Measurements from ENCODE around the gene THBS2.

THBS2 gene

GRCh38 chr6:169292338-169293124 lies 38.9 kb upstream of the THBS2 start:
- H3K4me2 ChIP-seq = peak overlapping the region; percentile 31 to 84 (median 70); a peak in 20 of 22 replicates
- H3K4me3 ChIP-seq = 0 out of 20 replicates have a peak overlapping the region, but pooled peaks of 2 of the 10 experiments have one; percentile 14 to 27
- no peaks in the 10 kb centered on the region for H4K20me1 ChIP-seq
- peak in 10 of 11 experiments; percentile 43 to 87 (median 80); a peak in 16 of 22 replicates for TF ChIP-seq Cebpa-rat (IDR thresholded peaks at IDR 0.05)
- H3K9me3 ChIP-seq (replicated peaks in 1 of 11) = peaks cover 0 to 34% (median 3%) of the 10 kb centered on the region in 11 experiments; a peak in 16 of 22 replicates
- peak overlapping the region in 8 of 11 experiments; percentile 20 to 68 (median 58); a peak in 13 of 22 replicates for H3K9ac ChIP-seq
- H3K36me3 ChIP-seq = no peaks in the 10 kb centered on the region
- peaks cover 10 to 70% (median 61%) of the 10 kb centered on the region in 10 experiments; a peak in 19 of 20 replicates for H3K4me1 ChIP-seq
- H3K27ac ChIP-seq = peak overlapping the region in 10 of 11 experiments; percentile 41 to 86 (median 76); a peak in 20 of 22 replicates
- H3K27me3 ChIP-seq = no peaks in the 10 kb centered on the region

GRCh38 chr6:169291646-169292337 lies 38.1 kb upstream of the THBS2 start:
- H3K9me3 ChIP-seq (replicated peaks in 1 of 11) = peaks cover 0 to 27% (median 0%) of the 10 kb centered on the region in 11 experiments; a peak in 8 of 22 replicates
- peak overlapping the region; percentile 31 to 84 (median 70); a peak in 20 of 22 replicates for H3K4me2 ChIP-seq
- peak overlapping the region in 10 of 11 experiments; percentile 41 to 86 (median 76); a peak in 20 of 22 replicates for H3K27ac ChIP-seq
- H3K4me3 ChIP-seq = no peak overlapping the region
- peaks cover 10 to 71% (median 61%) of the 10 kb centered on the region in 10 experiments; a peak in 19 of 20 replicates for H3K4me1 ChIP-seq
- H3K36me3 ChIP-seq = no peaks in the 10 kb centered on the region
- no peaks in the 10 kb centered on the region for H3K27me3 ChIP-seq
- H4K20me1 ChIP-seq = no peaks in the 10 kb centered on the region
- no peak for TF ChIP-seq Cebpa-rat (IDR thresholded peaks at IDR 0.05)
- peak overlapping the region in 7 of 11 experiments; percentile 20 to 68 (median 59); a peak in 12 of 22 replicates for H3K9ac ChIP-seq

GRCh38 chr6:169291148-169291547 lies 37.5 kb upstream of the THBS2 start:
- no peaks in the 10 kb centered on the region for H4K20me1 ChIP-seq
- H3K4me2 ChIP-seq = peak overlapping the region in 8 of 11 experiments; percentile 64 to 84 (median 78); a peak in 17 of 22 replicates
- no peak overlapping the region for H3K4me3 ChIP-seq
- no peaks in the 10 kb centered on the region for H3K36me3 ChIP-seq
- peaks cover 0 to 27% (median 0%) of the 10 kb centered on the region in 11 experiments; a peak in 8 of 22 replicates for H3K9me3 ChIP-seq (replicated peaks in 1 of 11)
- peaks cover 10 to 71% (median 61%) of the 10 kb centered on the region in 10 experiments; a peak in 19 of 20 replicates for H3K4me1 ChIP-seq
- peak overlapping the region in 10 of 11 experiments; percentile 37 to 86 (median 76); a peak in 17 of 22 replicates for H3K27ac ChIP-seq
- TF ChIP-seq Cebpa-rat (IDR thresholded peaks at IDR 0.05) = no peak
- H3K27me3 ChIP-seq = no peaks in the 10 kb centered on the region
- peak overlapping the region in 4 of 11 experiments; percentile 5 to 68 (median 42); a peak in 5 of 22 replicates for H3K9ac ChIP-seq

GRCh38 chr6:169289619-169290339 lies 36.1 kb upstream of the THBS2 start:
- peaks cover 0 to 26% (median 0%) of the 10 kb centered on the region in 11 experiments; a peak in 8 of 22 replicates for H3K9me3 ChIP-seq (replicated peaks in 1 of 11)
- H3K9ac ChIP-seq = peak overlapping the region in 4 of 11 experiments; percentile 5 to 42 (median 33); a peak in 4 of 22 replicates
- H3K4me1 ChIP-seq = peaks cover 10 to 71% (median 61%) of the 10 kb centered on the region in 10 experiments; a peak in 19 of 20 replicates
- peak in 3 of 11 experiments; percentile 43 to 51 (median 45); a peak in 4 of 22 replicates for TF ChIP-seq Cebpa-rat (IDR thresholded peaks at IDR 0.05)
- H3K27ac ChIP-seq = peak overlapping the region in 8 of 11 experiments; percentile 46 to 86 (median 80); a peak in 13 of 22 replicates
- no peaks in the 10 kb centered on the region for H4K20me1 ChIP-seq
- no peaks in the 10 kb centered on the region for H3K27me3 ChIP-seq
- H3K4me3 ChIP-seq = no peak overlapping the region
- no peaks in the 10 kb centered on the region for H3K36me3 ChIP-seq
- peak overlapping the region in 9 of 11 experiments; percentile 10 to 84 (median 78); a peak in 16 of 22 replicates for H3K4me2 ChIP-seq

GRCh38 chr6:169289257-169289618 lies 35.6 kb upstream of the THBS2 start:
- no peak overlapping the region for H3K4me3 ChIP-seq
- H3K9me3 ChIP-seq (replicated peaks in 1 of 11) = peaks cover 0 to 25% (median 0%) of the 10 kb centered on the region in 11 experiments; a peak in 6 of 22 replicates
- H4K20me1 ChIP-seq = no peaks in the 10 kb centered on the region
- TF ChIP-seq Cebpa-rat (IDR thresholded peaks at IDR 0.05) = no peak
- no peaks in the 10 kb centered on the region for H3K27me3 ChIP-seq
- H3K36me3 ChIP-seq = no peaks in the 10 kb centered on the region
- peak overlapping the region in 2 of 11 experiments; percentile 29 to 42; a peak in 3 of 22 replicates for H3K9ac ChIP-seq
- peak overlapping the region in 7 of 11 experiments; percentile 46 to 86 (median 83); a peak in 11 of 22 replicates for H3K27ac ChIP-seq
- peak overlapping the region in 7 of 11 experiments; percentile 23 to 84 (median 78); a peak in 14 of 22 replicates for H3K4me2 ChIP-seq
- H3K4me1 ChIP-seq = peaks cover 10 to 67% (median 61%) of the 10 kb centered on the region in 10 experiments; a peak in 19 of 20 replicates

GRCh38 chr6:169288591-169288990 lies 34.9 kb upstream of the THBS2 start:
- Histone ChIP-seq H3K27me3 (no peaks in the 10 kb centered on the region), H3K4me2 (peak overlapping the region in 7 of 11 experiments; percentile 23 to 84 (median 78); a peak in 14 of 22 replicates), H3K9ac (no peak overlapping the region; a peak in 1 of 22 replicates), H3K27ac (peak overlapping the region in 7 of 11 experiments; percentile 38 to 86 (median 83); a peak in 10 of 22 replicates), H4K20me1 (no peaks in the 10 kb centered on the region), H3K9me3 (replicated peaks in 1 of 11) (peaks cover 0 to 25% (median 0%) of the 10 kb centered on the region in 11 experiments; a peak in 6 of 22 replicates), H3K4me3 (no peak overlapping the region), H3K36me3 (no peaks in the 10 kb centered on the region), H3K4me1 (peaks cover 10 to 61% (median 59%) of the 10 kb centered on the region in 10 experiments; a peak in 19 of 20 replicates)
- TF ChIP-seq Cebpa-rat (IDR thresholded peaks at IDR 0.05) = no peak

GRCh38 chr6:169287675-169288074 lies 34.0 kb upstream of the THBS2 start:
- Histone ChIP-seq H3K9me3 (replicated peaks in 1 of 11) (peaks cover 0 to 25% (median 0%) of the 10 kb centered on the region in 11 experiments; a peak in 6 of 22 replicates), H3K36me3 (no peaks in the 10 kb centered on the region), H3K4me1 (peaks cover 9 to 52% (median 50%) of the 10 kb centered on the region in 10 experiments; a peak in 19 of 20 replicates), H3K4me3 (no peak overlapping the region), H3K27me3 (no peaks in the 10 kb centered on the region), H3K27ac (peak overlapping the region in 4 of 11 experiments; percentile 68 to 86 (median 84); a peak in 6 of 22 replicates), H3K4me2 (peak overlapping the region in 6 of 11 experiments; percentile 28 to 84 (median 78); a peak in 9 of 22 replicates), H4K20me1 (no peaks in the 10 kb centered on the region), H3K9ac (no peak overlapping the region)
- no peak for TF ChIP-seq Cebpa-rat (IDR thresholded peaks at IDR 0.05)
